ENCODE measurements around the gene FBXO38. TPM values are rescaled to one million over a fixed set of nuclear protein-coding genes. Genes with fewer than 3 reads are reported as not detected.

FBXO38 gene
- total RNA-seq, 1 donor from 2014 or later: 41.0 TPM

GRCh38 chr5:148471379-148471778, 87.6 kb downstream of the FBXO38 start:
- DNase-seq (ENCODE audit: low read depth, low spot score): no peak
- Mint-ChIP-seq H3K27me3 (ENCODE audit: low read depth) (peaks cover 4% of the 10 kb centered on the region), H3K4me1 (no peaks in the 10 kb centered on the region), H3K27ac (ENCODE audit: unreplicated experiment) (no peak overlapping the region), H3K9me3 (no peaks in the 10 kb centered on the region), H3K36me3 (ENCODE audit: low read depth) (no peaks in the 10 kb centered on the region), H3K4me3 (no peak overlapping the region)
- no peak for TF ChIP-seq CTCF (conservative IDR thresholded peaks at IDR 0.05)

- DNase-seq (ENCODE audit: low read depth, low spot score): no peak
- Mint-ChIP-seq H3K27ac (ENCODE audit: unreplicated experiment) (no peak overlapping the region), H3K27me3 (ENCODE audit: low read depth) (peaks cover 20% of the 10 kb centered on the region), H3K36me3 (ENCODE audit: low read depth) (no peaks in the 10 kb centered on the region), H3K4me1 (no peaks in the 10 kb centered on the region), H3K9me3 (no peaks in the 10 kb centered on the region), H3K4me3 (no peak overlapping the region)
- TF ChIP-seq CTCF (conservative IDR thresholded peaks at IDR 0.05): no peak
These were observed 90.3 kb downstream of the FBXO38 start for GRCh38 chr5:148474025-148474511.

GRCh38 chr5:148476302-148476701, 92.5 kb downstream of the FBXO38 start:
- Mint-ChIP-seq H3K4me1 (peaks cover 2% of the 10 kb centered on the region), H3K27me3 (ENCODE audit: low read depth) (peaks cover 20% of the 10 kb centered on the region), H3K4me3 (no peak overlapping the region), H3K27ac (ENCODE audit: unreplicated experiment) (no peak overlapping the region), H3K36me3 (ENCODE audit: low read depth) (no peaks in the 10 kb centered on the region), H3K9me3 (no peaks in the 10 kb centered on the region)
- no peak for DNase-seq (ENCODE audit: low read depth, low spot score)
- no peak for TF ChIP-seq CTCF (conservative IDR thresholded peaks at IDR 0.05)

- DNase-seq (ENCODE audit: low read depth, low spot score): no peak
- peaks cover 14% of the 10 kb centered on the region for H3K4me1 Mint-ChIP-seq
- no peaks in the 10 kb centered on the region for H3K9me3 Mint-ChIP-seq
- H3K27me3 Mint-ChIP-seq (ENCODE audit: low read depth): peaks cover 26% of the 10 kb centered on the region
- no peak overlapping the region for H3K4me3 Mint-ChIP-seq
- H3K27ac Mint-ChIP-seq (ENCODE audit: unreplicated experiment): no peak overlapping the region
- H3K36me3 Mint-ChIP-seq (ENCODE audit: low read depth): no peaks in the 10 kb centered on the region
- no peak for TF ChIP-seq CTCF (conservative IDR thresholded peaks at IDR 0.05)
These were observed 93.7 kb downstream of the FBXO38 start for GRCh38 chr5:148477429-148477828.

GRCh38 chr5:148482196-148482595, 98.4 kb downstream of the FBXO38 start:
- H3K9me3 Mint-ChIP-seq: no peaks in the 10 kb centered on the region
- TF ChIP-seq CTCF (conservative IDR thresholded peaks at IDR 0.05): no peak
- no peak overlapping the region for H3K27ac Mint-ChIP-seq (ENCODE audit: unreplicated experiment)
- no peak overlapping the region for H3K4me3 Mint-ChIP-seq
- H3K27me3 Mint-ChIP-seq (ENCODE audit: low read depth): peaks cover 44% of the 10 kb centered on the region
- H3K36me3 Mint-ChIP-seq (ENCODE audit: low read depth): no peaks in the 10 kb centered on the region
- peaks cover 14% of the 10 kb centered on the region for H3K4me1 Mint-ChIP-seq
- DNase-seq (ENCODE audit: low read depth, low spot score): no peak

Measured in neural crest cell (in vitro differentiated cells).